Testis (tissue), 3 donors: ENCODE results near the gene TMEM135. TPM values are rescaled to one million over a fixed set of nuclear protein-coding genes. Genes with fewer than 3 reads are reported as not detected.

Source experiments
- DNase-seq: peaks from one replicate; pipeline ENCODE4 v3.0.0-alpha.2; 2019
- H3K27ac ChIP-seq, 2 donors: fragments of 200-600 bp; sonication (generic); one replicate each; pipeline ENCODE4 v1.5.1; 2019
- H3K27me3 ChIP-seq: fragments of 200-600 bp; sonication (generic); one replicate; pipeline ENCODE4 v1.5.1; 2019
- H3K36me3 ChIP-seq: fragments of 200-600 bp; sonication (generic); one replicate; pipeline ENCODE4 v1.5.1; 2017; ENCODE audit warnings: low read depth; ENCODE audit errors: missing control alignments
- H3K4me1 ChIP-seq: fragments of 200-600 bp; sonication (generic); one replicate; pipeline ENCODE4 v1.5.1; 2019
- H3K4me3 ChIP-seq, 2 donors: fragments of 200-600 bp; sonication (generic); one replicate each; pipeline ENCODE4 v1.5.1; 2017 to 2019
- H3K9me3 ChIP-seq: fragments of 200-600 bp; sonication (generic); one replicate; pipeline ENCODE4 v1.5.1; 2017
- POLR2A ChIP-seq: fragments of 450-650 bp; IDR thresholded peaks from one replicate; pipeline ENCODE4 v1.6.1; 2017; ENCODE audit warnings: antibody characterized with exemption, mild to moderate bottlenecking, moderate library complexity
- WGBS, 2 donors: methylation state at CpG; one replicate each; pipeline ENCODE4 v1.1.5; 2018; 5-methylcytosine and 5-hydroxymethylcytosine counted together
- intact Hi-C: fragments of 100-400 bp; cut with DNase I; formaldehyde crosslinking; loops from one replicate; pipeline ENCODE4 v1.15.1; 2023; ENCODE audit warnings: low total_unique reads
- polyA plus RNA-seq: library from polyadenylated mRNA; stranded (reverse); fragments of 350-450 nt; fragmentation: Illumina TruSeq; extraction: RNeasy Lipid Tissue Mini Kit (QIAGEN cat#74804); gene quantifications from one replicate; pipeline ENCODE4 v1.2.3, GENCODE V29; 2014; ENCODE audit warnings: low read depth, low replicate concordance; ENCODE audit not compliant: insufficient read depth
- total RNA-seq, 2 donors: library from RNA; depleted of rRNA; stranded (reverse); fragments of >200 nt; gene quantifications; one replicate each; pipeline ENCODE4 v1.2.3, GENCODE V29; 2016
- TF ChIP-seq, protein P1 (sequence below), 3 experiments: fragments of 450-650 bp in 2 of 3; fragments of 200-600 bp in 1 of 3; sonication (generic) in 1 of 3; IDR thresholded peaks; one replicate each; pipeline ENCODE4 v1.5.1; 2016 to 2019; ENCODE audit warnings: antibody characterized with exemption in 3 of 3, mild to moderate bottlenecking in 2 of 3, moderate library complexity in 1 of 3

Gene TMEM135
- total and polyA plus RNA-seq, 3 donors from 2014 or later, result 21.3 to 59.0 (median 42.1) TPM

DNA sequence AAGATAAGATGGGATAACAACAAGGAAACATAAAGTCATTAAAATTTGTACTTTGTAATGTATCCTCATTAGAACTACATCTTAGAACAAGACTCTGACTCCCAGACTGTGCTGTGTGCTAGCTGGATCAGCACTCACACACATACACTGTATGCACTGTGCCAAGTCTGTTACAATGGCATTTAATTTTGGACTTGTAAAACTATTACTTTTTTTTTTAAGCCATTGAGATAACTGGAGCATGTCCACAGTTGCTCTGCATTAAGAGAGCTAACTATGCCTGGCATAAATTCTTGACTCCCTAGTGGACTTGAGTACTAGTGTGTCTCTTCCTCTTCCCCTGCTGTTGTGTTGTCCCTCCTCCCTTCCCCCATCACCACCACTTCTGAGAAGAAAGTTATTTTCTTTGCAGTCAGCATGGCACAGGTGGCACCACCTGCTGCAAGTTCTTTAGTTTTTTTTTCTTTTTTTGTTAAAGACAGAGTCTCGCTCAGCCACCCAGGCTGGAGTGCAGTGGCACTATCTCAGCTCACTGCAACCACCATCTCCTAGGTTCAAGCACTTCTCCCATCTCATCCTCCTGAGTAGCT, 268.6 kb downstream of the TMEM135 start:
- WGBS, 2 donors, result 93 to 100% methylated on average over 1 of the region's 1 CpG
- no peaks in the 10 kb centered on the region for H3K4me1 ChIP-seq
- no peak overlapping the region for H3K4me3 ChIP-seq
- TF ChIP-seq, protein P1, sequence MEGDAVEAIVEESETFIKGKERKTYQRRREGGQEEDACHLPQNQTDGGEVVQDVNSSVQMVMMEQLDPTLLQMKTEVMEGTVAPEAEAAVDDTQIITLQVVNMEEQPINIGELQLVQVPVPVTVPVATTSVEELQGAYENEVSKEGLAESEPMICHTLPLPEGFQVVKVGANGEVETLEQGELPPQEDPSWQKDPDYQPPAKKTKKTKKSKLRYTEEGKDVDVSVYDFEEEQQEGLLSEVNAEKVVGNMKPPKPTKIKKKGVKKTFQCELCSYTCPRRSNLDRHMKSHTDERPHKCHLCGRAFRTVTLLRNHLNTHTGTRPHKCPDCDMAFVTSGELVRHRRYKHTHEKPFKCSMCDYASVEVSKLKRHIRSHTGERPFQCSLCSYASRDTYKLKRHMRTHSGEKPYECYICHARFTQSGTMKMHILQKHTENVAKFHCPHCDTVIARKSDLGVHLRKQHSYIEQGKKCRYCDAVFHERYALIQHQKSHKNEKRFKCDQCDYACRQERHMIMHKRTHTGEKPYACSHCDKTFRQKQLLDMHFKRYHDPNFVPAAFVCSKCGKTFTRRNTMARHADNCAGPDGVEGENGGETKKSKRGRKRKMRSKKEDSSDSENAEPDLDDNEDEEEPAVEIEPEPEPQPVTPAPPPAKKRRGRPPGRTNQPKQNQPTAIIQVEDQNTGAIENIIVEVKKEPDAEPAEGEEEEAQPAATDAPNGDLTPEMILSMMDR (IDR thresholded peaks at IDR 0.05), result no peak
- TF ChIP-seq POLR2A, result no peak
- H3K9me3 ChIP-seq, result no peaks in the 10 kb centered on the region
- H3K27me3 ChIP-seq, result no peaks in the 10 kb centered on the region
- intact Hi-C loops, result no loop called here
- no peaks in the 10 kb centered on the region for H3K36me3 ChIP-seq
- no peak overlapping the region for H3K27ac ChIP-seq
- DNase-seq, result no peak

DNA sequence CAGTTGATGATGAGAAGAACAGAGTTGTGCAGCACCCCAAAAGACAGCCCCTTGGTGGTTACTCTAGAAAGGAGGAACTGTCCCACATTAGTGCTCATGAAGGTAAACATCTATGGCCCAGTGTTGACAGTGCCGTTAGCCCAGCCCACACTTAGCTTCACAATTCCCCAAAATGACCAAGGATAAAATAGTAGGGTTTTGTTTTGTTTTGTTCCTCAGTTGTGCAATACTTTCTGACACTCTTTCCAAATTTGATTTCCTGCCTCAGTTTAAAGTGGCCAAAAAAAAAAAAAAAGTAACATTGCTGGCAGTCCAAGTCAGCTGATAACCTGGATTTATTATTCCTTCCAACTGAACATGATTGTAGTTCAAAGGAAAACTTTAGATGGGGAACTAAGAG, 269.4 kb downstream of the TMEM135 start:
- WGBS, 2 donors, result 31 to 88% methylated on average over 1 of the region's 1 CpG
- Histone ChIP-seq H3K4me1 (no peaks in the 10 kb centered on the region), H3K27me3 (no peaks in the 10 kb centered on the region), H3K27ac (no peak overlapping the region), H3K4me3 (no peak overlapping the region), H3K9me3 (no peaks in the 10 kb centered on the region), H3K36me3 (no peaks in the 10 kb centered on the region)
- TF ChIP-seq, protein P1 (IDR thresholded peaks at IDR 0.05), result no peak
- TF ChIP-seq POLR2A, result no peak
- intact Hi-C loops, result no loop called here
- no peak for DNase-seq

DNA sequence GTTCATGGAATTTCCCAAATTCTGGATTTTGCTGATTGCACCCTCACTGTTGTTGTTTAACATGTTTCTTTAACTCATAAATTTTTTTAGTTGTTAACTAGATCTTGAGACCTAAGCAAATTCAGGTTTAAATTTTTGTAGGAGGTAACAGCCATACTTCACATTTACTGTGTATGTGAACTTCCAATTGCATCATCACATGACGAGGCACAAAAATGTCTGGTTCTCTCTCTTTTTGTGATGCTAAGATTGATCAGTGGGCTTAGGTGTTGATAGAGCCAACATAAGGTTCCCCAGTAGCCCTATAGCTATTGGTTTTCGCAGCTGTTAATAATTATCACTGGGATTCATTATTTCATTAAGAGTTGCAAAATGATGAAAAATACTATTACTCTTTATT, 277.5 kb downstream of the TMEM135 start:
- no peak for TF ChIP-seq POLR2A
- TF ChIP-seq, protein P1 (IDR thresholded peaks at IDR 0.05), result no peak
- Histone ChIP-seq H3K9me3 (no peaks in the 10 kb centered on the region), H3K4me3 (no peak overlapping the region), H3K27me3 (no peaks in the 10 kb centered on the region), H3K36me3 (no peaks in the 10 kb centered on the region), H3K4me1 (no peaks in the 10 kb centered on the region), H3K27ac (no peak overlapping the region)
- intact Hi-C loops, result no loop called here
- 96 to 97% methylated on average over 2 of the region's 2 CpGs for WGBS, 2 donors
- no peak for DNase-seq

DNA sequence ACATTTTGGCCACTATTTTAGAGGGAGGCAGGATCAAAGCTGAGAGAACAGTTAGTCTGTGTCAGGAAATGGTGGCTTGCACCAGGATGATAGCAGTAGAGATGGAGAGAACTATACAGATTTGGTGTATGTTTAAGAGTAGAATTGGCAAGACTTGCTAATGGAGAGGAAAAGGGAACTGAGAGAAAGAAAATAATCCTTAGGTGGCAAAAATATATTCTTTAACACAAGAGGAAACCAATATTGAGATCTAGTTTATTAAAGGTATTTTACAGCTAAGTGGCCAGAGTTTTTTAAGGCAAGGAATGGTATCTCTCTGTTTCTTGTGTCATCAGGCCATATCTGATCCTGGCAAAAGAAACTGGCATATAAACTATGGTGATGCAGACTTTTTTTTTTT, 278.8 kb downstream of the TMEM135 start:
- no peak for DNase-seq
- TF ChIP-seq, protein P1 (IDR thresholded peaks at IDR 0.05), result no peak
- TF ChIP-seq POLR2A, result no peak
- no peaks in the 10 kb centered on the region for H3K9me3 ChIP-seq
- no peak overlapping the region for H3K27ac ChIP-seq
- H3K27me3 ChIP-seq, result no peaks in the 10 kb centered on the region
- no peaks in the 10 kb centered on the region for H3K36me3 ChIP-seq
- H3K4me3 ChIP-seq, result no peak overlapping the region
- H3K4me1 ChIP-seq, result no peaks in the 10 kb centered on the region
- intact Hi-C loops, result no loop called here

DNA sequence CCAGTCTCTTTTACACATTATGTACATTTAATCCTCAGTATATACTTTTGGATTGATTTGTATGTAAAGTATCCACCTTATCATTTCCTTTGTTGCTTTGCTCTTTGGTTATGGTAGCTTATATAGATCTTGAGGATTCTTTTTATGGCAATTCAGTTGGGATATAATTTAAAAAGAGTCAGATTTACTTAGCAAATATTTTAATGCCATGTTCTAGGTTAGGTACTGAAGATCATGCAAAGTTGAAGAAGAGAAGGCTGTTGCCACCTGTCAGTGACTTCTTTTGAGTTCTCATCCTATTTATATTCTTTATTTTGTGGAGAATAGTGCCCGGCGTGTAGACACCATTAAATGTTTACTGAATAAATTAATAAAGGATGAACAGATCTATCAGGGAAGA, 279.7 kb downstream of the TMEM135 start:
- Histone ChIP-seq H3K36me3 (no peaks in the 10 kb centered on the region), H3K4me3 (no peak overlapping the region), H3K27me3 (no peaks in the 10 kb centered on the region), H3K27ac (no peak overlapping the region), H3K9me3 (no peaks in the 10 kb centered on the region), H3K4me1 (no peaks in the 10 kb centered on the region)
- DNase-seq, result no peak
- no peak for TF ChIP-seq POLR2A
- TF ChIP-seq, protein P1 (IDR thresholded peaks at IDR 0.05), result no peak
- WGBS, 2 donors, result 71 to 99% methylated on average over 2 of the region's 2 CpGs
- intact Hi-C loops, result no loop called here
